Measurements from ENCODE around the gene HOXD13.
A peak's percentile ranks its signal among the peaks of the same experiment; 100 is the strongest.

The HOXD13 gene

DNA sequence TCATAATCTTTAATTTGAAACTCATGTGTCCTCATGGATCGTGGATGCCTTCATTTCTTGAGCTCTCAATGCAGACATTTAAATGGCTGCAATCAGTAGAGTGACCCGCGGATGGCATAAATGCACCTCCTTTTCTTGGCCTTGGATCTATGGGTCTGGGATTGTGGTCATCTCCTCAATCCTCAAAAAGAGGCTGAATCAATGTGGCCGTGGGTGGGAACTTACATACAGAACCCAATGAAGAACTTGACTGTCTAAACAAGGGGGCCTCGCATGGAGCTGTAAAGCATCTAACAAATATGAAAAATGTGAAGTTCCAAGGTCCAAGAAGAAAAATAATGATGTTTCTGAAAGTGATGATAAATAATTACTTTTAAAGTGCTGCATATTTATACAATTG is 2.9 kb downstream of the HOXD13 start:
- DNase-seq: no peak

GRCh38 chr2:176096243-176096985 is 3.9 kb downstream of the HOXD13 start:
- DNase-seq: no peak

DNA sequence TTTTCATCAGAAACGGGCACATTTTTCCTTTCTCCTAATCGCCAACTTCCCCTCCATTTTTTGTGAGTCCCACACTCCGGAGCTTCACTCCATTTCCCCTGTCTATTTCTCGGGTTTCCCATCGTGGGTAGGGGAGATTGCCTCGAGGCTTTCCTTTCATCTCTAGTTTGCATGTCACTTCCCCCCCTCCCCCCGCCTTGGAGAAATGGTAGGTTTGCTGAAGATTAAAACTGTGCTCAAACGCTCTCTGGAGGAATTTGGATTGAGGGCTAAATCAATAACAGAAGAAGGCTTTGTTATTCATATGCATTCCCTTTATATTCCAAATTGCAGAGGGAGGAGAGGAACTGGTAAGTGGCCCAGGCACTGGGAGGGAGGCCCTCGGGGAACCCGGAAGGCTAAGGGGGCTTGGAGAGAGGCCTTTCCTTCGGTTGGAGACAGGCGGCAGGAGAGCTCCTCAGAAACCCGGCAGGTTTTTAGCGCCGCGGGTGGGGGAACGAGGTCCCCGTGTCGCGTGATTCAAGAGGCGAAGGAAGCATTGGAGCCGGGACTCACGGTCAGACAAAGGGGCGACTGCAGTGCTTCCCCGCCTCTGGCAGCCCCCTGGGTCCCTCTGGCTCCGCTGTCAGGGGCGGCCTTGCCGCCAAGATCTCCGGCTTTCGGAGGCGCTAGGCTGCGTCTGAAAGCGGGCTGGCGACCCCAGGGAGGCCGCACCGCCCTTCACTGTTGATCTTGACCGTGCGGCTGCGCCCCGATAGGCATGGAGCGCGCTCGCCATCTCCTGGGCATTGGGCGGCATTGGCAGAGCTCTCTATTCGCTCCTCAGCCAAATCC is 4.7 kb downstream of the HOXD13 start:
- peak in 4 of 5 experiments; percentile 23 to 58 (median 40) for DNase-seq

GRCh38 chr2:176097820-176098365 is 5.4 kb downstream of the HOXD13 start:
- DNase-seq: no peak

GRCh38 chr2:176098366-176099158 is 6.0 kb downstream of the HOXD13 start:
- no peak for DNase-seq

GRCh38 chr2:176099159-176099727 is 6.7 kb downstream of the HOXD13 start:
- no peak for DNase-seq

DNA sequence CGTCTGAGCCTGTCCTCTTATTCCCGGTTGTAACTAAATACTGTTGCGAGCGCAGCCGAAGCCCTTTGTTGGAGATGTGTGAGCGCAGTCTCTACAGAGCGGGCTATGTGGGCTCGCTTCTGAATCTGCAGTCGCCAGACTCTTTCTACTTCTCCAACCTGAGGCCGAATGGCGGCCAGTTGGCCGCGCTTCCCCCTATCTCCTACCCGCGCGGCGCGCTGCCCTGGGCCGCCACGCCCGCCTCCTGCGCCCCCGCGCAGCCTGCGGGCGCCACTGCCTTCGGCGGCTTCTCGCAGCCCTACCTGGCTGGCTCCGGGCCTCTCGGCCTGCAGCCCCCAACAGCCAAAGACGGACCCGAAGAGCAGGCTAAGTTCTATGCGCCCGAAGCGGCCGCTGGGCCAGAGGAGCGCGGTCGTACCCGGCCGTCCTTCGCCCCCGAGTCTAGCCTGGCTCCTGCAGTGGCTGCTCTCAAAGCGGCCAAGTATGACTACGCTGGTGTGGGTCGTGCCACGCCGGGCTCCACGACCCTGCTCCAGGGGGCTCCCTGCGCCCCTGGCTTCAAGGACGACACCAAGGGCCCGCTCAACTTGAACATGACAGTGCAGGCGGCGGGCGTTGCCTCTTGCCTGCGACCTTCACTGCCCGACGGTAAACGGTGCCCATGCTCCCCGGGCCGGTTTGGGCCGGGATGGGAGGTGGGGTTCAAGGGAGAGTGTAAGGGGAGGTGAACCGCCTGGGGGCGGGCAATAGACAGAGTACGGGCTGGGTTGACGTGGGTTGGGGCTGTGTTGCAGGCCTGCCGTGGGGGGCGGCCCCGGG is 7.4 kb downstream of the HOXD13 start, which contains the start of gene HOXD12:
Gene HOXD12, plus strand, starts transcription at position 68 of the 819 bp plus-strand sequence. Its CDS starts 7 bp downstream, at position 75.
- no peak for DNase-seq

GRCh38 chr2:176100547-176101140 is 8.1 kb downstream of the HOXD13 start:
- DNase-seq: no peak

GRCh38 chr2:176101216-176101830 is 8.8 kb downstream of the HOXD13 start:
- DNase-seq: no peak

GRCh38 chr2:176101842-176102241 is 9.3 kb downstream of the HOXD13 start:
- DNase-seq: no peak

- DNase-seq: no peak
Observed at GRCh38 chr2:176102309-176102866, 9.9 kb downstream of the HOXD13 start.

- no peak for DNase-seq
Observed at GRCh38 chr2:176103194-176103593, 10.7 kb downstream of the HOXD13 start.

GRCh38 chr2:176103742-176104315 is 11.3 kb downstream of the HOXD13 start:
- DNase-seq: no peak

GRCh38 chr2:176104316-176105077 is 12.0 kb downstream of the HOXD13 start:
- no peak for DNase-seq

DNA sequence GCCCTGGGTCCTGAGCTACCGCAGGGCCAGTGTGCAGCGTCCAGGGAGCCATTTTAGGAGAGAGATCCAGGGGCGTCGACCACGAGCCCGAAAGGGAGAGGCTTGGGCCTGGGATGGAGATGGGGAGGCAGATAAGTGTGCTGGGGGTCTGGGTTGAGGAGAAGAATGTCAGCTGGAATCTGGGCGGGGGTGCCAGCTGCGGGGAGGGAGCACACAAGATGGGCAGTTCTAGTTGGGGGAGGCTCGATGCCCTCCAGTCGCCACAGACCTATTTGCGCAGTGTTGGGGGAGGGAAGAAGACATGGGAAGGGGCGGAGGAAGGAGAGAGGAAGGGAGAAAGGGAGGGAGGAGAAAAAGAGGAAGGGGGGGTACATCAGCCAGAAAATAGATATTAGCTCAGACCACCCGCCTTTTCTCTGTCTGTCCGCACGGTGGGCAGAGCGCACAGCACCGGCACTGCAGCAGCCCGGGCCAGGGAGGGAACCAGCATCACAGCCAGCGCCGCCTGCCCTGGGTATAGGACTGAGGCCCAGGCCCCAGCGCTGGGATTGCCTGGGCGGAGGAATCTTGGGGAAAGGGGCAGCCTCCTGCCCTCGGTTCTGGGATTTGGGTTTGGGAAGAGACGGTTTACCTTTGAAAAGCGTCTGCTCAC is 12.7 kb downstream of the HOXD13 start:
- no peak for DNase-seq

DNA sequence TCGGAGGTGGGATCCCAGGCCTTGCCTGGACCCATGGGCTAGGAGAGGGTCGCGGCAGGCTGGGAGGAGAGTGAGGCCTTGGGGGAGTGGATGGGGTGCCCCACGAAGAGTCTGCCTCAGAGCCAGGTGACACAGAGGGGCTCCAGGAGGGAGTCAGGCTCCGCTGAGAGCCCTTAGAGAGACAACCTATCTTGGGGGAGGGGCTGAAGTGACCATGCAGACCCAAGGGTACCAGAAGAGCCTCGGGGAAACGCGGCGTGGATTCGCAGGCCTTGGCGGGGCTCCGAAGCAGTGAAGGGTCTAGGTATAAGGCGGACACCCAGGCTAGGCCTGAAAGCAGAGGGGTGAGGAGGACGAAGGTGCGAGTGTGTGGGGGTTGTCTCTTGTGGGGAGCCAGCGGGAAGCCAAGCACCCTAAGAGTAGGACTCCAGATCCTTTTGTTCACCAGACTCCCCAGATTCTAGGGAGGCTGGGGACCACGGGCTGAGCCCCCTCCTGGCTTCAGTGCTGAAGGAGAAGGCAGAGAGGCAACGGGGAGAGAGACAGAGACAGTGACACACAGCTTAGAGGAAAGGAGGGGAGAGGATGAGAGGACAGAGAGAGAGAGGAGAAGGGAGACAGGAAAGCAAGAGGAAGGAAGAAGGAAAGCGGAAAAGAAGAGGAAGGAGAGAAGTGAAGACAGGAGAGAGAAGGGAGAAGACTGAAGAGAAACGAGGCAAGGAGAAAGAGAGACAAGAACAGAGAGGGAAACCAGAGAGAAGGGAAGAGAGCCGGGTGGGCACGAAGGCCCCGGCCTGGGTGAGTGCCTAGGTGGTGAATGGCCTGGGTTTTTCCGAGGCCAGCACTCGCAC is 13.4 kb downstream of the HOXD13 start:
- DNase-seq: no peak
